NCI-H2029 treated with DMSO at 0.1 percent for 48 hours (cell line): Measurements from ENCODE around the gene TBX18.

Experiments
- DNase-seq: peaks from one replicate; lab custom pipeline; 2025; lab: John Stamatoyannopoulos, UW

TBX18 gene

DNA sequence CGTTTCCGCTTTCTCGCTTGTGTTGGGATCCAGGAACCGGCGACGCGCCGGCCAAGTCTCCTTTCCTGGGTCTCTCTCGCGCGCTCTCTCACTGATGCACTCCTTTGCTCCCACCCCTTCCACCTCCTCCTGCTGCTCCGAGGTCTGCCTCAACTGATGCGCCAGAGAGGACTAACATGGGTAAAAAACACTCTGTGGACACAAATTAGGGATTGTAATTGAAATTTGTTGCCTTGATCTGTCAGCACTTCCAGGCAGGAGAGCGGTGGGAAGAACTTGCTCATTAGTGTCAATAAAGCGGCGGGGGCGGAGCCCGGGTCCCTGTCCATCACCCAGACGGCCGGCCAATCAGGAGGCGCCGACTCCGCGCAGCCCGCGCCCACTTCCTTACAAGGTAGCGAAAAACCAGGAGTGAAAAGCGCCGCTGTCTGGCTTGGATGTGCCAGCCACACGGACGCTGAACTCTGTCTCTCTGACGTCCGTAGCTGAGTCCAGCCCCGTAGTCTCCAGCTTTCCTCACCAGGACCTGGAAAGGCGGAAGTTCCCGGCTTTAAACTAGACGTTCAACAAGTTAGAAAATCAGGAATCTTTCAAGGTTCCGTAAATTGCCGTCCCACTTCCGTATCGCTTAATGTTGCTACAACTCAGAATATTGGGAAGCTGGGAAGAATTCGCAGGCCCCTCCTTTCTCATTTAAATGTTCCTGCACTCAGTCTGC is at the start of gene TBX18:
Gene TBX18, minus strand, starts transcription at position 267 of the 718 bp plus-strand sequence. CDS start 417 bp downstream, outside the sequence.
- no peak for DNase-seq

DNA sequence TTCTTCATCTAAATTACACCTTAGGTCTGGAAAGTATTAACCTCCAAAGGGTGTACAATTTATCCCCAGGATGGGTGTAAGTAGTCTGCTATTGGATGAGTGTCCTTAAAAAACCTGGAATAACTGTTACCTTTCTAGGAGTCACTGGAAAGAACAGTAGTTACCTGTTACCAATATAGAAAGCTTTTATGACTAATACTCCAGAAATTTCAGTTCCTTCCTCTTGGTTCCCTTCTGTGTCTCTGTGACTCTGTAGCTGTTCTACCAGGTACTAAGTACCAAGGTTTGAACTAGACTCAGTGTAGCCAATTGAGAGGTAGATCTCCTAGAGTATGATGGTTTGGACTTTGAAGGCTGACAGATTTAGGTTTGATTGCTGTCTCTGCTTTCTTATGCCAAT is 47.0 kb upstream of the TBX18 start:
- no peak for DNase-seq

DNA sequence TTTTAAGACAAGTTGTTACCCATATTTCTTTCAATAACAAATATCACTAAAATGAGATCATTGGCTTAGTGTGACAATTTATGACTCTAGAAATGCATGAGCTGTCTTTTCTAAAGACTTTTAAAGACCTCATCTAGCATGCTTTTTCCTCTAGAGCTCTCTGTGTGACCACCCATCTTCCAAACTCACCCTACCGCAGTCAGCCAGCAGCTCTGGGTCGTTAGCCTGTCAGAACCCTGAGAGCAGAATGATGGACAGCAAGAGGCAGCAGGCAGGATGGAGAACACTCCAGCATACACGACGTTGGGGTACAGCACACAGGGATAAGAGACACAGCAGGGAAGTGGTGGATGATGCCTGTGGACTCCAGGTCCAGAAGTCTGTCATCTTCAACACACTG is 45.1 kb upstream of the TBX18 start:
- DNase-seq = no peak

DNA sequence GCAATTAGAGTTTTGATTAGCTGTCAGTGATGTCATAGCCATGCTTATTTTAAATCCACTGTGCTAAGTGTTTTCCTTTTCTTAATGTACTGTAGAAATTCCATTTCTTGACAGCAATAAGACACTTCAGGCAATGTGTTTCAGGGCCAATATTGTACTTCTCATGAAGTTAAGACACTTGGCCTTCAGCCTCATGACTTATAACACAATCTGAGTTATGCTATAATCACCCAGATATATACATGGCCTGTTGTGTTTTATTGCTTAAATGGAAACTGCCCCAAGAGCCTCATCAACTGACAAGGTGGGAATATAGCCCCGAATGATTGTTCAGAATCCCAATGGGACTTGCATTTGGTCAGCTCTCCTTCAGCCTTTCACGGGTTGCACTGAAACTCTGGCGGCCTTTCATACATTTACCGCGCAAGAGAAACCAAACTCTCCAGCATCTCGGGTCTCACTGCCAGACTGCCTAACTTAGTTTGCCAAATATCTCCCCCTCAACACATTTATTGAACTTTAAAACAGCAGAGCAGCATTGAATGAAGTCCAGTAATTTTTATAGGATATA is 44.2 kb upstream of the TBX18 start:
- no peak for DNase-seq

DNA sequence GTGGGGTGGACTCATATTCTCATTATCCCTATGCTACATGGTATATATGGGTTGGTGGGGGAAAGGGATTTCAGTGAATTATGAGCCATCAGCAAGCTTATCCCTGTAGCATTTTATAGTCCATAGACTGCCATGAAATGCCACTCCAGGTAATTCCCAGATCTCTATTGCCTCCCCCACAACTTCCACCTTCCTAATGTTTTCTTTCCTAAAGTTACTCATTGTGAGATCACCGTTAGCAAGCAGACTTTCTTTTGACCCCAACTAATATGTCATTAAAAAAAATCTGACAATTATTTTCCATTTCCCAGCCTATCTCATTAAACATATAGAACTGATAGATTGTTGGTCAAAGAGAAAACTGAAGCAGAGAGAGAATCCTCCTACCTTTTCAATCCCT is 40.7 kb upstream of the TBX18 start:
- DNase-seq = no peak

DNA sequence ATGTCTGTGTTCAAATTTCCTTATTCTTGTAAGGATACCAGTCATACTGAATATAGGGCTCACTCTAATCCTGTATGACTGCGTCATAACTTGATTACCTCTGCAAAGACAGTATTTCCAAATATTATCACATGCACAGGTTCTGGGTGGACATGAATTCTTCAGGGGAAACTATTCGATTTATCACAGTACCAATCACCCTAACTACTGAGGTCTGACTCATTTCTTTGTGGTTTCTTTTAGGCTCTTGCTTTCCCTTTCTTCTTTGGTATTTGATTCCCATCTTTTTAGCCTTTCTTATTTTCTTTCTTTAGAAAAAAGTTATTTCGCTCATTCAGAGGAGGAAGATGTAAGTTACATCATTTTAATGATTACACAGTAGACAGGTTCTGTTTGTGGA is 40.3 kb upstream of the TBX18 start:
- no peak for DNase-seq

DNA sequence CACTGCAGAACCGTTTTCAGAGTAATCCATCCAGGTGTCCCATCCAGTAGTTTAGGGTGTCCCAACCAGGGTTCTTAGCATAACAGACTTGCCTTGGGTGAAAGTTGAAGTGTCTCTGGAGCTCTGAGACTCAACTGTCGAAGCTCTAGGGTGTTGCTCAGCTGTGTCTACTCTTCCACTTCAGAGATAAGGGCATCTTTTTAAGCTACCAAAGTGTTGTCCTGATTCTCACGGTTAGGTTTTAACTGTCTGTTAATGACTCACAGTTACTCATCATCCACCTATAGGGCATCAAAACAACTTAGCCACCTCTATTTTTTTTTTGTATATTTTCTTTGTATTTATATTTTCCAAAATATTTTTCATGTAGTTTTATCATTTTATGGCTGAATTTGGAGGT is 36.9 kb upstream of the TBX18 start:
- no peak for DNase-seq

DNA sequence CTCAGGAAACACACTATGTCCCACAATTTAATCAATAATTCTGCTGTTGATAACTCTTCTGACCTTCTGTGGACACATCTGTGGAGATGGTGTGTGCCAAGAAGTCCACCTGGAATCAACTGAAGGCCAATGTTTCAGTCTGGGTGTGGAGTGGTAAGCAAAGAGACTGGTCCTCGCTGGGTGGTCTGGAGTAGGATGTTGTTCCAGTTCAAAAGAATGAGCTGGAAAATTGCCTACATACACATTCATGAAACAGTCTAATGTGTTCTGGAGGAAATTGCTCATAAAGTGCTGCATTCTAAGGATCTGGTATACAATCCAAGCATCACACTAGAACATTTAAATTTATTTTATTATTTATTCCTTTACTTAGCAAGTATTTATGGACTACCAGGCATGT is 33.9 kb upstream of the TBX18 start:
- DNase-seq = no peak

DNA sequence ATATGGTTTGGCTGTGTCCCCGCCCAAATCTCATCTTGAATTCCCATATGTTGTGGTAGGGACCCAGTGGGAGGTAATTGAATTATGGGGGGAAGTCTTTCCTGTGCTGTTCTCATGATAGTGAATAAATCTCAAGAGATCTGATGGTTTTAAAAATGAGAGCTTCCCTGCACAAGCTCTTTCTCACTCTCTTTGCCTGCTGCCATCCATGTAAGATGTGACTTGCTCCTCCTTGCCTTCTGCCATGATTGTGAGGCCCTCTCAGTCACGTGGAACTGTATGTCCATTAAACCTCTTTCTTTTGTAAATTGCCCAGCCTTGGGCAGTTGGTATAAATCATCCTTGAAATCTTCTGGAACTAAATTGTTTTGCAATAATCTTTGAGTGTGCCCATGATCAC is 31.9 kb upstream of the TBX18 start:
- no peak for DNase-seq

DNA sequence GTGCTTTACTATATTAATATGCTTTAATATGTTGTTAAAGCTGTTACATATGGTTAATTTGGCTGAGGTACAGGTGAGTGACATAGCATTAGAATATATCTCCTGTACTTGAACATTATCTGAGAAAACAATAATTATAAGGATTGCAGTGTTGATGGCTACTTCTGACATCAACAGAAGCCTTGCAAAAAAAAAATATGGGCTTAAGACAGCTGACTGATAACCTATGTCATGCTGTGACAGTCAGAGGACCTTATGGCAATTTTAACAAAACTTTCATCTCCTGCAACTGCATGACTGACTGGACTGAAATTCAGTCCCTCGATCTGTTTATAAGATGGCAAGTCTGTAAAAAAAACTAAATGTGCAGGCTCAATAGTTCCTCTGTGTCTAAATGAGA is 27.5 kb upstream of the TBX18 start:
- no peak for DNase-seq

DNA sequence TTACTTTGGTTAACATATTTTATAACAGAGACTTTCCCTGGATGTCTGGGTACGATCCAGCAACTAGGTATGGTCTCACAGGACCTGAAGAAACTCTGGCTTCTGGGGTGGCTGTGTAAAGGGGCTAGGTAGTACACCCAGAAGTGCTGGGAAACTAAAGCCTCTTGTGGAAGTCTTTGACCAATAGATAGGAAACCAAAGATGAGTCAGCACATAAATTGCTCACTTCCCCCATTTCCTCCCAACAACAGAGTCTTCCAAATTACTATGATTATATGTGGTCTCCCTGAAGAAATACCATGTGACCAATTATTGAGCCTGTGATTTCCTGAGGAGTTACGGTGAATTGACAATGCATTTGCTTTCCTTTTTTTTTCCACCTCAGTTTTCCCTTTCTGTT is 26.8 kb upstream of the TBX18 start:
- DNase-seq = no peak

DNA sequence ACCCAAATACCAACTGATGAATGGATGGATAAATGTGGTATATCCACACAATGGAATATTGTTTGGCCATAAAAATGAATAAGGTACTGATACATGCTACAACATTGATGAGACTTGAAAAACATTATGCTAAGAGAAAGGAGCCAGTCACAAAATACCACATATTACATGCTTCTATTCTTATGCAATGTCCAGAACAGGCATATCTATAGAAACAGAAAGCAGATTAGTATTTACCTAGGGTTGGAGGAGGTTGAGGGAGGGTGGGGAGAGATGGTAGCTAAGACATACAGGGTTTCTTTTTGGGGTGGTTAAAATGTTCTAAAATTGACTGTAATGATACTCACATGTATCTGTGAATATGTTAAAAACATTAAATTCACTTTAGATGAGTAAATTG is 24.8 kb upstream of the TBX18 start:
- DNase-seq = no peak

DNA sequence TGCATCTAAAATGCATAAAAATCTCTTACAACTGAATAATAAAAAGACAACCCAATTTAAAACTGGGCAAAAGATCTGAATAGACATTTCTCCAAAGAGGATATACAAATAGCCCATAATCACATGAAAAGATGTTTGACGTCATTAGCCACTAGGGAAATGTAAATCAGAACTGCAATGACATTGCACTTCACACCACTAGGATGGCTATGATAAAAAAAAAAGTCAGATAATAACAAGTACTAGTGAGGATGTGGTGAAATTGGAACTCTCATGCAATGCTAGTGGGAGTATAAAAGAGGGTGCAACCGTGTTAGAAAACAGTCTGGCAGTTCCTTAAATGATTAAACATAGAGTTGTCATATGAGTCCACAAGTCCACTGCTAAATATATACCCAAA is 24.3 kb upstream of the TBX18 start:
- DNase-seq = no peak

DNA sequence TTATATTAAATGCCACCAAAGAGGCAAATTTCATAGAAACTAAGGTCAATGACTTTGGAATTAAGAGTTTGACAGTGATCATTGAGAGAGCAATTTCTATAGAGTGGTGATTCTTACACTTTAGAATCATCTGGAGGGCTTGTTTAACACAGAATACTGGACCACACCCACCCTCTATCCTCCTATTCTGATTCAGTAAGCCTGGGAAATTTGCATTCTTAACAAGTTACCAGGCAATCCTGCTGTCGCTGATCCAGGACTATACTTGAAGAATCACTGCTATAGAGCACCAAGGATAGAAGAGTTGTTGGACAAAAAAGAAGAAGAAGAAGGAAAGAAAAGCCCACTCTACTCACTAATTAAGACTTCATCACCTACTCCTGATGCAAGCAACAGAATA is 21.3 kb upstream of the TBX18 start:
- DNase-seq = no peak

DNA sequence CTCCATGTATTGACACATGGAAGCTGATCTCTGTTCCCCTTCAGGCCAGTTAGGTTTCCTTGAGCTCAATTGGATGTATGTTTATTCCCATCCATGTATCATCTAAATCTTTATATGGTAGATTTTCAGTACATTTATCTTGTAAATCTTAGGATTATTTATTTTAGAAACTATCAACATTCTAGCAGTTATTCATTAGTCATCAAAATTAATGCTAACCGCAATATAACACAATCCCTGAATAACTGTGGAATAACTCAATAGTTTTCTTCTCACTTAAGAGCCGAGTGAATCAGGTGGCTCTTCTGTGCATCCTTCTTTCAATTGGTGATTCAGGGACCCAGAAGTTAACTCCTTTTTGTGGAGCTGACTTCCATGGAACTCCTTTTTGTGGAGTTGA is 15.5 kb upstream of the TBX18 start:
- DNase-seq = no peak

DNA sequence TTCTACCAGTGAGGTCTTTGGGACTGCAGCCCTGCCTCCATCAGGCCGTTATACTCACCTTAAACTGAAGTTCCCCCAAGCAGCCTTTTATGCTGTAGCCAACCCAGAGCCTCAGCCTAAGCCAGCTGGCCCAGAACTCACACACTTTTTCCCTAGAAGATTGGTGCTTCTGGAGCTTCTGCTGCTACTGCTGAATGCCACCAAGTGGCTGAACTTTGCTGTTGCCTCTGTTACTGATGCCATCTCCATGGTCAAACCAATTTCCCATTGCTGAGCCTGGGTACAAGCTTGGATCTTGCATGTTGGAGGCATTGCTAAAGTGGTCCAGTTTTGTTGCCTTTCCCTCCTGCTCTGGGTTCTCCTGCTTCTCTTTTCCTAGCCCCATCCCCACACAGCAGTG is 15.0 kb upstream of the TBX18 start:
- no peak for DNase-seq

DNA sequence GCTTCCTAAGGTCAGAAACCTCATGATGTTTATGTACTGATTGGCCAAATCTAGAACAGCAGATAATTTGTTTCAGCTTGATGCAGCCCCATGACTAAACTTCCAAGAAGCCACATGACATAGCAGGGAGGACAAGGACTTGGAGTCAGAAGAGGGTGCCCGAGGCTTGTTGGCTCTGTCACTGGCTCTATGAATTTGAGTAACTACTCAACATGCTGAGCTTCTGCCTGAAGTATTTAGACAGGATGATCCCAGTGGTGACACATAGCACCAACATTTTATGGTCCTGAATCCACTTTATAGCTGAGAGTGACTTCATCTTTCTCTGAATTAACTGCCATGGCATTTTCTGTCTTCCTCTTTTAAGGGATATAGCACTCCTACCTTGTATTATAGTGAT is 13.5 kb upstream of the TBX18 start:
- DNase-seq = no peak

DNA sequence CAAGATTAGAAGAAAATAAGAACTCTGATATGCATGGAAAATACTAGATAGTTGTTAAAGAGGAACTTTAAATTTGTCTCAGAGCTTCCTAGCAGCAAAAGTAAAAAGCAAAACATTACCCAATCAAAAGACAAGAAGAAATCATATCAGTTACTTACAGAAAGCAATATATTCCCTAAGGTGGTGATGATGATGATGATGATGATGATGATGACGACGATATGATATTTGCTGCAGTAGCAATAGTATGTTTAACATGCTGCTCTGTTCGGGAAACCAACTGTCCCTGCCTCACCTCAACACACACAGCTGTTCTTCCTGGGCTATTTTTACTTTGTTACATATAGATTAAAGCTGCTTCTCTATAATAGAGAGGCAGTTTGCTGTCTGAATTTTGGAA is 12.0 kb upstream of the TBX18 start:
- DNase-seq = no peak

DNA sequence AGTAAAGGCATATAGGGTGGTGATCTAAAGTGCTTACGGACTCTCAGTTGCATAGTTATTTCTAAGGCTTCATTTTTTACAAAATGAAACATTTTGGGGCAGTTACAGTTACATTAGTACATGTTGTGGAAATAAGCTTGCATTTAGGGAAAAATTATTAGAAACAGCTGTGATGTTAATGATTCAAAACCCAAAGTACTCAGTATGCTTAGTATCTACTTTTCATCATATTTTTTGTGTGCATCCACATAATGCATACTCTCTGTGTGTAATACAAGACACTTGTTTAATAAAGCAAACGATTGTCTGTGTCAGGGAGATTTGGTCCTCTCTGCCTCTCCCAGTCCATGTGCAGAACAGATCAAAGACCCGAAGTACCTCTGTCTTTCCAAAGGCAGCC is 11.4 kb upstream of the TBX18 start:
- no peak for DNase-seq

DNA sequence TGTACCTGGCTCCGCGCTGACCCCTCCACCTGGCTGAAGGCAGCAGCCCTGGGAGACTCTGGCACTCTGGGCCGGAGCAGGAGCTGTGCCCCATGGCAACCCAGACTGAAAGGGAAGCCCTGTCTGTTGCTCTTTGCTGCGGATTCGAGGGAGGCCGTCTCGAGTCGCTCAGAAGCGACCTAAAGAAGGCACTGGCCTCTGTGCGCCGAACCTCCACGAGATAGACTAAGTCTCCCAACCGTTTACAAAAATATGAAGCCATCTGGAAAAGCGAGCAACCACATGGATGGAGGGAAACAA is 10.5 kb upstream of the TBX18 start:
- no peak for DNase-seq

DNA sequence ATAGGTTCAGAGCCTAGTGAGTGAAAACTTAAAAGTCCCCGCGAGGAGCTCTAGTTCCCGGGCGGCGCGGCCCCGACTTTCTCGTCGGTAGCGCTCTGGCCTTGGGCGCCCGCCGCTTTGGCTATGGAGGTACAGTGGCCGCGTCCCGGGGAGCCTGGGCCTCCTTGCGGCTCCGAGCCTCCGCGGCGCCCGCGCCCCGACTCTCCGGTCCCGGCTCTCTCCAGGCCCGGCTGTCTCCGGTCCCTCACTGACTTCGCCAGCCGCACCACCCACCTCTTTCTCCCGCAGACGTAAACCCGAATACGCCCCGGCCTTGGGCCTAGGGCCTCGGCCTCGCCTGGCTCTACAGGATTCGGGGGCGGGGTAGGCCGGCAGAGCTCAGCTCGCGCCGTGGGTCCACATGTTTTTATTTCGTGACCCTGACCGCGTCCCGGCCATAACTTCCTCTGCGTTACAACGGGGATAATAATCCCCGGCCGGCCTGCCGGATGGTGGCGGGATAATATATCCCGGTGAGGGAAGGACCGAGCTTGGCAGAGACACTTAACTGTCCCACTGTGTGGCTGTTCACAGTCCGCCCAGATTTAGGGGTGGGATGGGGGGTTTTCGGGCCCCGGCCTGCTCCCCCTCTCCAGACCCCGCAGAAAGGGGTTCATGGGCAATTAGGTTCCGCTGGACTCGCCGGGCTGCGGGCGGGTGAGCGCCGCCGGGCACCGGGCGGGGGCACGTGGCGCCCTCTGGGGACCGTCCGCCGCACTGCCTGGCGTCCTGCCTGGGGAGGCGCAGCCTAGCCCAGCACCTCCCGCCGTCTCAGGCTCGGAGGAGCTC is 10.0 kb upstream of the TBX18 start:
- DNase-seq = no peak

DNA sequence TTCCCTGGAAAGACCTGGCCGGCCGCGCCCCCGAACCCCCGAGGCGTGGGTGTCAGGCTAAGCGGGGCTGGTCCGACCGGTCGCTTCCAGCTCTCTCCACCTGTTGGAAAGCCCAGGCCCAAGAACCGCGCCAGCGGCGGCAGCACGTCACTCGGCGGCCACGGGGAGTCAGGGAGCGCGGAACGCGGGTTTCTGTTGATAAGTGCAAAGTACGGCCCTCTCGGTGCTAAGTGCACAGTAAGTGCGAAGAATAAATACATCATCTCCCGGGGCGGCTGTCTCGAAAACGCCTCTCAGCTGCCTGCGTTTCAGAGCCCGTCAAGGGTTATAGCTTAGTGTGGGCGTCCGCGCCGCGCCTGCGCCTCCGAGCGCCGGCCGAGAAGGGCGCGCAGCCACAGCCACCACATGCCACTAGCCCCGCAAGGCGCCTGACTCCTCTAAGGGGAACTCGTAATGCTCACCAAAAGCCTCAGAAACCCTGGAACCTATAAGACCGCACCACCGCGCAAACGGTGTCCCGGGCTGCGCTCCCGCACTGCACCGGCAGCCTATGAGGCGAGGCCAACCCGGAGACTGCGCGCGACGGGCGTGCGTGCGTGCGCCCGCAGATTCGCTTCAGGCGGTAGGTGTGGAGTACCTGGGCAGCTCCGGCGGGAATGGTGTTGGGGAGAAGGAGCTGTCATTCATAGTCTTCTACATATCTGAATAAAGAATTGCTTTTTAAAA is 9.2 kb upstream of the TBX18 start:
- DNase-seq = no peak

DNA sequence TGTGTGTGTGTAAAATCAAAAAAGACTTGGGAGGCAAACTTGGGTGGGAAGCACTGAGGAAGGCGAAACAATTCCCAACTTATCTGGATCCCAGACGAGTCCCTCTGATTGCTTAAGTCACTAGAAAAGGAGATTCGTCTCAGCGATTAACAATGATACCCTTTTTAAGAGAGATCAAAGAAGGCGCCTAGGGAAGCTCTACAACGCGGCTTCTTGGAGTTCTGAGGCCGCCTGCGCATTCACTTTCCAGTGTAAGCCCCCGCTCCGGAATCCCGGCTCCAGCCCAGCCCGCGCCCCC is 8.7 kb upstream of the TBX18 start:
- no peak for DNase-seq
